H1 (cell line): ENCODE measurements around the gene HIP1. TPM values are rescaled to one million over a fixed set of nuclear protein-coding genes. Genes with fewer than 3 reads are reported as not detected.

Source experiments
- CTCF ChIA-PET: fragments of 300-600 bp; sonication (Branson Sonifier 250); formaldehyde crosslinking; loops from one replicate; lab custom pipeline; 2021; ENCODE audit not compliant: partially characterized antibody; lab: Charles Lee
- POLR2A ChIA-PET: fragments of 300-600 bp; sonication (Branson Sonifier 250); formaldehyde crosslinking; loops from one replicate; lab custom pipeline; 2021; ENCODE audit warnings: inconsistent platforms; ENCODE audit not compliant: partially characterized antibody; lab: Charles Lee
- DNase-seq, 2 experiments: peaks; one replicate each; pipeline versions ENCODE4 v3.0.0 to v3.0.0-alpha.2; 2010 to 2022; ENCODE audit warnings: low spot score in 2 of 2, low read depth in 1 of 2, mixed read lengths in 1 of 2
- FAIRE-seq: peaks from 2 replicates; lab custom pipeline; 2011; peaks lifted over from hg19 to GRCh38; lab: Jason Lieb, UNC
- H2AFZ ChIP-seq: 2 replicates; pipeline ENCODE4 v1.8.1; 2012; ENCODE audit warnings: low read length, inconsistent platforms
- H2AK5ac ChIP-seq: 2 replicates; pipeline ENCODE4 v1.6.1; 2013; ENCODE audit warnings: low read depth, low read length
- H2BK120ac ChIP-seq: replicated peaks from 2 replicates; pipeline ENCODE3; 2013; ENCODE audit warnings: low read depth, low read length, inconsistent platforms
- H2BK12ac ChIP-seq: 2 replicates; pipeline ENCODE4 v1.6.1; 2013; ENCODE audit warnings: low read depth, low read length
- H2BK15ac ChIP-seq: 2 replicates; pipeline ENCODE4 v1.6.1; 2013; ENCODE audit warnings: low read length
- H2BK20ac ChIP-seq: 2 replicates; pipeline ENCODE4 v1.6.1; 2013; ENCODE audit warnings: low read length
- H2BK5ac ChIP-seq: 2 replicates; pipeline ENCODE4 v1.6.1; 2013; ENCODE audit warnings: low read depth, low read length
- H3K14ac ChIP-seq: 2 replicates; pipeline ENCODE4 v1.6.1; 2013; ENCODE audit warnings: inconsistent platforms; ENCODE audit not compliant: insufficient read length
- H3K18ac ChIP-seq: 2 replicates; pipeline ENCODE4 v1.6.1; 2013; ENCODE audit warnings: low read length; ENCODE audit errors: extremely low read depth
- H3K23ac ChIP-seq: 2 replicates; pipeline ENCODE4 v1.6.1; 2013; ENCODE audit warnings: inconsistent platforms; ENCODE audit not compliant: insufficient read length
- H3K23me2 ChIP-seq: 2 replicates; pipeline ENCODE4 v1.6.1; 2013; ENCODE audit warnings: low read depth, low read length
- H3K27ac ChIP-seq: 2 replicates; pipeline ENCODE4 v1.6.1; 2011; ENCODE audit warnings: low read depth, low read length, inconsistent platforms
- H3K27me3 ChIP-seq, 4 experiments: replicated peaks in 1 of 4; 1 replicate in 1 of 4; 2 replicates in 3 of 4; pipeline versions ENCODE4 v1.6.1 to v1.8.1; 2011 to 2013; ENCODE audit warnings: low read length in 3 of 4, mild to moderate bottlenecking in 3 of 4, inconsistent platforms in 2 of 4, mixed read lengths in 2 of 4, moderate library complexity in 1 of 4; ENCODE audit not compliant: control insufficient read depth in 3 of 4, insufficient read depth in 3 of 4; ENCODE audit errors: extremely low read depth in 1 of 4
- H3K36me3 ChIP-seq, 4 experiments: 2 replicates each; pipeline versions ENCODE4 v1.6.1 to v1.8.1; 2011 to 2013; ENCODE audit warnings: mild to moderate bottlenecking in 4 of 4, low read length in 3 of 4, moderate library complexity in 2 of 4, control low read depth in 1 of 4, inconsistent platforms in 1 of 4; ENCODE audit not compliant: insufficient read depth in 4 of 4, control insufficient read depth in 2 of 4
- H3K4ac ChIP-seq: replicated peaks from 2 replicates; pipeline ENCODE3; 2013; ENCODE audit warnings: low read length, low read depth, mixed read lengths, inconsistent platforms; ENCODE audit not compliant: insufficient read length
- H3K4me1 ChIP-seq, 4 experiments: replicated peaks in 1 of 4; 1 replicate in 1 of 4; 2 replicates in 3 of 4; pipeline versions ENCODE4 v1.6.1 to v1.8.1; 2011 to 2013; ENCODE audit warnings: low read length in 3 of 4, inconsistent platforms in 2 of 4, mixed read lengths in 1 of 4; ENCODE audit not compliant: insufficient read depth in 4 of 4, control insufficient read depth in 3 of 4
- H3K4me2 ChIP-seq, 2 experiments: 2 replicates each; pipeline versions ENCODE4 v1.6.1 to v1.8.1; 2011 to 2013; ENCODE audit warnings: low read depth in 2 of 2, low read length in 2 of 2, control low read depth in 1 of 2, inconsistent platforms in 1 of 2, mild to moderate bottlenecking in 1 of 2; ENCODE audit not compliant: insufficient read depth in 1 of 2
- H3K4me3 ChIP-seq, 4 experiments: fragments of 200-600, 300-600 bp in 1 of 4; sonication (generic), shearing (Covaris generic), sonication (Bioruptor Twin) in 1 of 4; 2 replicates each; pipeline versions ENCODE4 v1.5.1 to v1.8.1; 2011 to 2016; ENCODE audit warnings: low read length in 4 of 4, low read depth in 3 of 4, control low read depth in 2 of 4, inconsistent platforms in 2 of 4, mild to moderate bottlenecking in 2 of 4, mixed read lengths in 1 of 4, moderate library complexity in 1 of 4; ENCODE audit not compliant: insufficient read depth in 2 of 4; ENCODE audit errors: extremely low read depth in 1 of 4
- H3K56ac ChIP-seq: replicated peaks from 2 replicates; pipeline ENCODE3; 2013; ENCODE audit warnings: low read depth, mild to moderate bottlenecking, mixed read lengths, low read length, inconsistent platforms; ENCODE audit not compliant: insufficient read length
- H3K79me1 ChIP-seq: 2 replicates; pipeline ENCODE4 v1.6.1; 2013; ENCODE audit warnings: low read depth, low read length, control low read depth
- H3K79me2 ChIP-seq, 2 experiments: 2 replicates each; pipeline versions ENCODE4 v1.6.1 to v1.8.1; 2012 to 2013; ENCODE audit warnings: low read length in 2 of 2, mild to moderate bottlenecking in 2 of 2, inconsistent platforms in 1 of 2; ENCODE audit not compliant: insufficient read depth in 2 of 2, control insufficient read depth in 1 of 2
- H3K9ac ChIP-seq, 4 experiments: replicated peaks in 1 of 4; 1 replicate in 1 of 4; 2 replicates in 3 of 4; pipeline versions ENCODE4 v1.6.1 to v1.8.1; 2011 to 2013; ENCODE audit warnings: low read depth in 3 of 4, low read length in 3 of 4, control low read depth in 2 of 4, mild to moderate bottlenecking in 2 of 4, moderate library complexity in 2 of 4, inconsistent platforms in 1 of 4; ENCODE audit errors: extremely low read depth in 1 of 4
- H3K9me3 ChIP-seq, 2 experiments: 2 replicates each; pipeline versions ENCODE4 v1.6.1 to v1.8.1; 2012 to 2013; ENCODE audit warnings: mild to moderate bottlenecking in 2 of 2, moderate library complexity in 2 of 2, control low read depth in 1 of 2, inconsistent platforms in 1 of 2, low read depth in 1 of 2, low read length in 1 of 2, mixed read lengths in 1 of 2; ENCODE audit not compliant: insufficient read depth in 2 of 2
- H4K20me1 ChIP-seq, 2 experiments: replicated peaks in 1 of 2; 2 replicates each; pipeline versions ENCODE3 to v1.8.1; 2011 to 2013; ENCODE audit warnings: inconsistent platforms in 2 of 2, low read length in 2 of 2, mild to moderate bottlenecking in 1 of 2; ENCODE audit not compliant: insufficient read depth in 2 of 2, control insufficient read depth in 1 of 2
- H4K5ac ChIP-seq: 2 replicates; pipeline ENCODE4 v1.6.1; 2013; ENCODE audit warnings: low read length, low read depth, mixed read lengths, inconsistent platforms; ENCODE audit not compliant: insufficient read length
- H4K8ac ChIP-seq: 2 replicates; pipeline ENCODE4 v1.8.0; 2013; ENCODE audit warnings: mild to moderate bottlenecking, moderate library complexity, low read length, inconsistent platforms; ENCODE audit not compliant: insufficient read depth; ENCODE audit errors: extremely low read depth
- H4K91ac ChIP-seq: replicated peaks from 2 replicates; pipeline ENCODE3; 2013; ENCODE audit warnings: low read length, mixed read lengths, inconsistent platforms; ENCODE audit not compliant: insufficient read length
- ASH2L ChIP-seq: fragments of 200-600, 300-600 bp; sonication (generic); IDR thresholded peaks from one replicate; pipeline ENCODE4 v1.7.1; 2017; ENCODE audit warnings: low read length
- BRCA1 ChIP-seq: IDR thresholded peaks from 2 replicates; pipeline ENCODE4 v1.6.1; 2012; ENCODE audit warnings: low read depth, low read length, improper control_type of control experiment
- CBX5 ChIP-seq: fragments of 300-800, 300-1000 bp; sonication (generic); IDR thresholded peaks from 2 replicates; pipeline ENCODE4 v1.7.1; 2016; ENCODE audit warnings: antibody characterized with exemption, low read length, low read depth
- CEBPB ChIP-seq: IDR thresholded peaks from 2 replicates; pipeline ENCODE4 v1.6.1; 2012; ENCODE audit warnings: low read depth, low read length
- CREB1 ChIP-seq: IDR thresholded peaks from 2 replicates; pipeline ENCODE4 v1.6.1; 2012; ENCODE audit warnings: inconsistent platforms
- EZH2 ChIP-seq: fragments of 200-600 bp; sonication (generic); IDR thresholded peaks from 2 replicates; pipeline ENCODE4 v1.7.1; 2012; ENCODE audit warnings: low read depth, mild to moderate bottlenecking, moderate library complexity, low read length, inconsistent platforms; ENCODE audit not compliant: severe bottlenecking
- GTF2F1 ChIP-seq: IDR thresholded peaks from 2 replicates; pipeline ENCODE4 v1.6.1; 2012; ENCODE audit warnings: low read depth, low read length, improper control_type of control experiment, borderline replicate concordance
- NRF1 ChIP-seq: IDR thresholded peaks from 2 replicates; pipeline ENCODE4 v1.6.1; 2011; ENCODE audit warnings: mild to moderate bottlenecking, low read depth, low read length, improper control_type of control experiment
- PHF8 ChIP-seq: fragments of 200-600 bp; sonication (generic); conservative IDR thresholded peaks from 2 replicates; pipeline ENCODE4 v1.7.1; 2012; ENCODE audit warnings: low read depth, mild to moderate bottlenecking, inconsistent platforms, low read length, moderate library complexity
- SAP30 ChIP-seq: fragments of 300-600 bp; sonication (generic); IDR thresholded peaks from 2 replicates; pipeline ENCODE4 v1.7.1; 2012; ENCODE audit warnings: low read length, moderate library complexity, mild to moderate bottlenecking, inconsistent platforms; ENCODE audit not compliant: insufficient read depth, insufficient replicate concordance
- SIX5 ChIP-seq: IDR thresholded peaks from 2 replicates; pipeline ENCODE4 v1.6.1; 2011; ENCODE audit warnings: mild to moderate bottlenecking, low read depth, low read length
- SUZ12 ChIP-seq: fragments of 200-600 bp; sonication (generic); IDR thresholded peaks from 2 replicates; pipeline ENCODE4 v1.6.1; 2012; ENCODE audit warnings: mild to moderate bottlenecking, inconsistent platforms, low read length, moderate library complexity, mixed read lengths
- TCF12 ChIP-seq: IDR thresholded peaks from 2 replicates; pipeline ENCODE4 v1.6.1; 2011; ENCODE audit warnings: low read depth, mild to moderate bottlenecking, low read length
- WGBS, 2 experiments: shearing (Covaris generic) in 1 of 2; methylation state at CpG; one replicate each; pipeline versions ENCODE4 v1.1.6 to v1.1.7; 2013 to 2015; ENCODE audit warnings: low lambda C conversion rate in 2 of 2, mixed read lengths in 2 of 2, inconsistent platforms in 1 of 2, low coverage in 1 of 2, missing lambda C conversion rate in 1 of 2; ENCODE audit not compliant: insufficient replicate concordance in 2 of 2, insufficient coverage in 1 of 2, insufficient read length in 1 of 2; ENCODE audit errors: extremely low coverage in 1 of 2, missing lambda C conversion rate in 1 of 2; 5-methylcytosine and 5-hydroxymethylcytosine counted together
- polyA plus RNA-seq, 7 experiments: library from polyadenylated mRNA; depleted of rRNA in 3 of 7; stranded (reverse) in 5 of 7; unstranded in 2 of 7; fragments of >200 nt in 5 of 7; fragments of 200-250 nt in 2 of 7; gene quantifications; 1 replicate in 5 of 7; 2 replicates in 1 of 7; 4 replicates in 1 of 7; pipeline versions ENCODE4 v1.2.1 to v1.2.3, GENCODE V29; 2011 to 2013; ENCODE audit warnings: missing spikeins in 2 of 7, mixed read lengths in 2 of 7
- total RNA-seq: library from RNA; stranded (reverse); fragmentation: NEBNext Ultra II Directional; extraction: Animal tissue kit (Norgen Biotek cat#: 25700); gene quantifications from 2 replicates; pipeline ENCODE4 v1.2.1, GENCODE V29; 2021
- TF ChIP-seq, protein P1 (sequence below): IDR thresholded peaks from 2 replicates; pipeline ENCODE4 v1.6.1; 2011; ENCODE audit warnings: low read depth, mild to moderate bottlenecking, low read length; ENCODE audit not compliant: insufficient read depth

Gene HIP1
- total and polyA plus RNA-seq, 2 of the 8 experiments (the other 6 are each of a cell fraction or from before 2014, with no cell fraction given), result 51.8 to 108 TPM

DNA sequence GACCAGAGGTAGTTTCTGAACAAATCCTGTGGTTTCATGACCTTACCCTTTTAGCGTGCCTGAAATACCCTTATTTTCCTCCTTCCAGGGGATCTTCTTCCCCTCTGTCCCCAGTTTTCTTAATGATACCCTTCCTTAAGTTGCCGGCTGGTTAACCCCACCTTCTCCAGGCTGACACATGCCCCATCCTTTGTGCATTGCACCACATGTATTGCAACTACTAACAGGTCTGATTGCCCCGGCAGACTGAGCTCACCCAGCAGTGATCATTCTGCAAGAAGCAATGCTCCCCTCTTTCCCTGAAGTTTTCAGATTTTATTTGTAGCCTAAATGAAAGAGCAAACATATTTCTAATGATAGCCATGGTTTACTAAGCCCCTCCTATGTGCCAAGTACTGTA lies 108.2 kb downstream of the HIP1 start:
- peaks cover 0 to 7% (median 2%) of the 10 kb centered on the region in 4 experiments; a peak in 3 of 7 replicates for H3K4me1 ChIP-seq
- peaks cover 20% of the 10 kb centered on the region for H3K79me1 ChIP-seq
- H4K5ac ChIP-seq, result no peak overlapping the region
- no peaks in the 10 kb centered on the region for H3K27me3 ChIP-seq
- H3K36me3 ChIP-seq, result peaks cover 2 to 40% (median 12%) of the 10 kb centered on the region in 4 experiments; a peak in 4 of 8 replicates
- no peak overlapping the region for H3K4ac ChIP-seq
- no peak overlapping the region for H3K9ac ChIP-seq
- H3K18ac ChIP-seq, result no peak overlapping the region
- FAIRE-seq (no peak), DNase-seq (no peak)
- H2BK5ac ChIP-seq, result no peak overlapping the region
- H3K4me3 ChIP-seq, result no peak overlapping the region
- no peak overlapping the region for H3K23ac ChIP-seq
- peaks cover 8 to 18% of the 10 kb centered on the region in 2 experiments for H4K20me1 ChIP-seq
- CTCF ChIA-PET, result interaction anchor here (0.7 to 1.8 kb wide), 2 partner anchors 57 to 132 kb away, joined by 3 to 9 read pairs; no protein-coding TSS in a partner anchor
- no peak overlapping the region for H4K91ac ChIP-seq
- H2AFZ ChIP-seq, result no peak overlapping the region
- H2BK12ac ChIP-seq, result no peak overlapping the region
- no peaks in the 10 kb centered on the region for H3K23me2 ChIP-seq
- no peak overlapping the region for H2BK120ac ChIP-seq
- H3K27ac ChIP-seq, result no peak overlapping the region
- POLR2A ChIA-PET, result interaction anchor here (0.7 to 1.9 kb wide), 6 partner anchors 9 to 123 kb away, joined by 3 to 9 read pairs (median 4); no protein-coding TSS in a partner anchor
- no peak overlapping the region; the same call in 1 of the 2 replicates for H4K8ac ChIP-seq
- H3K4me2 ChIP-seq, result no peak overlapping the region
- WGBS, 2 experiments, result 90% methylated on average over 3 of the region's 3 CpGs; no CpG with 5 or more reads in 1 of the 2 experiments
- no peak overlapping the region for H2BK15ac ChIP-seq
- H3K56ac ChIP-seq, result no peak overlapping the region
- no peak overlapping the region for H2BK20ac ChIP-seq
- peaks cover 28 to 91% of the 10 kb centered on the region in 2 experiments for H3K79me2 ChIP-seq
- H2AK5ac ChIP-seq, result no peak overlapping the region
- no peak overlapping the region for H3K14ac ChIP-seq
- no peaks in the 10 kb centered on the region for H3K9me3 ChIP-seq
- TF ChIP-seq SIX5 (no peak), CEBPB (no peak), EZH2 (no peak), TCF12 (no peak), PHF8 (no peak), SUZ12 (no peak), BRCA1 (no peak), NRF1 (no peak), CBX5 (no peak), CREB1 (no peak), SAP30 (no peak), ASH2L (no peak), GTF2F1 (no peak)
- TF ChIP-seq, protein P1, sequence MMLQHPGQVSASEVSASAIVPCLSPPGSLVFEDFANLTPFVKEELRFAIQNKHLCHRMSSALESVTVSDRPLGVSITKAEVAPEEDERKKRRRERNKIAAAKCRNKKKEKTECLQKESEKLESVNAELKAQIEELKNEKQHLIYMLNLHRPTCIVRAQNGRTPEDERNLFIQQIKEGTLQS, result no peak
